Adipose tissue (tissue), 3 donors: ENCODE results near the gene PPP1R12A. TPM values are rescaled to one million over a fixed set of nuclear protein-coding genes. Genes with fewer than 3 reads are reported as not detected.
"Not testable (repeated sequence)": the region's sequence is repeated elsewhere in the genome, so short reads cannot be mapped to it uniquely, and the experiment has no call there.

Experiments used
- H3K27ac ChIP-seq: one replicate; pipeline ENCODE4 v1.5.1; 2013; ENCODE audit warnings: low read depth, low read length
- WGBS, 3 donors: extraction: QIAGEN DNeasy Blood & Tissue Kit; methylation state at CpG; one replicate each; pipeline ENCODE4 v1.1.7; 2013; 5-methylcytosine and 5-hydroxymethylcytosine counted together
- polyA plus RNA-seq, 3 donors: library from polyadenylated mRNA; stranded (reverse); fragments of 200-250 nt; gene quantifications; one replicate each; pipeline ENCODE4 v1.2.3, GENCODE V29; 2013
- donor health status: healthy with polysubstance abuse.
- donor health status: Bipolar disorder and iron deficiency.
- donor health status: healthy.

Gene PPP1R12A
- polyA plus RNA-seq, 3 donors: 6.2 to 18.2 (median 15.4) TPM

DNA sequence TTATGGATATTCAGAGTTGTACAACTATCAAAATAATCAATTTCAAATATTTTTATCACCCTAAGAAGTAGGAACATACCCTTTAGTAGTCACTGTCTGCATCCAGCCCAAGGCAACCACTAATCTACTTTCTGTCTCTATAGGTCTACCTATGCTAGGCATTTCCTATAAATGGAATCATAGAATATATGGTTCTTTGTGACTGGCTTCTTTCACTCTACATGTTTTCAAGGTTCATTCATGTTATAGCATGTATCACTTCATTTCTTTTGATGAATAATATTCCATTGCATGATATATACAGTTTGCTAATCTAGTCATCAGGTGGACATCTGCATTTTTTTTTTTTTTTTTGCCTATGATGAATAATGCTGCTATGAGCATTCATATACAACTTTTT, 112.4 kb downstream of the PPP1R12A start:
- H3K27ac ChIP-seq: no peak overlapping the region

DNA sequence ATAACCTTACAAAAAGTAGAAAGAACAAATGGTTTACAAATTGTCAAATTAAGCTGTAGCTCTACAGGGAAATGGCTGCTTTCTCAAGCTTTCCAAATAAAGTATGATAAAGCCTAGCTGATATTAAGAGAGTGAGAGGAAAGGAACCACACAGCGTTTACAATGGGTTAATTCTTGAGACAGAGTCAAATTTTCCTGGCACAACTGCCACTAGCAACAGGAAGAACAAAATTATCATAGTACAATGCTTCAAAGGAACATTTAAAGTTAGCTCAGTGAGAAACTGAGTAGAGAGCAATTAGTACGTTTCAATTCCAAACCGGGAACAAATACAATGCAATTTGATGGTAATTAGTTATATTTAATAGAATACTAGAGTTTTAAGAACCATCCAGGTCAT, 116.0 kb downstream of the PPP1R12A start:
- 37 to 55% (median 44%) methylated on average over 3 of the region's 3 CpGs for WGBS, 3 donors
- H3K27ac ChIP-seq: no peak overlapping the region

DNA sequence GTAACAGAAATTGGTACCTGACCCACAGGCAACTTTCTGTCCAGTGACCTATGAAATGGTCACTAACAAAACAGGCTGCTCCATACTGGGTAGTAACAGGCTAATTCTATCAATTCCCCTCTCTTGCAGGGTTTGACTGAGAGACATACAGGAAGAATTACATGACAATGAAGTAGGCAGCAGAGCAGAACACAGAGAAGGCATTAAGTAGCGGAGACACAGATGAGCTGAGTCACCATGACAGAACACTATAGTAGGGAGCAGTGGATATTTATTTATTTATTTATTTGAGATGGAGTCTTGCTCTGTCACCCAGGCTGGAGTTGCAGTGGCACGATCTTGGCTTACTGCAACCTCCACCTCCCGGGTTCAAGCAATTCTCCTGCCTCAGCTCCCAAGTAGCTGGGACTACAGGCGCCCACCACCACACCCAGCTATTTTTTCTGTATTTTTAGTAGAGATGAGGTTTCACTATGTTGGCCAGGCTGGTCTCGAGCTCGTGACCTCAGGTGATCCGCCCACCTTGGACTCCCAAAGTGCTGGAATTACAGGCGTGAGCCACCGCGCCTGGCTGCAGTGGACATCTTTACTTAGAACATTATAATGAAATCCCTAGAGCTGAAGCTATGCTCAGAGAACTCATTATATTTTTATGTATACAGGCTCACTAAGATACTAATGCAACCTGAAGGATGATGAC, 150.4 kb downstream of the PPP1R12A start:
- H3K27ac ChIP-seq: not testable (repeated sequence)
- WGBS, 3 donors: 86 to 98% (median 94%) methylated on average over 10 of the region's 10 CpGs

DNA sequence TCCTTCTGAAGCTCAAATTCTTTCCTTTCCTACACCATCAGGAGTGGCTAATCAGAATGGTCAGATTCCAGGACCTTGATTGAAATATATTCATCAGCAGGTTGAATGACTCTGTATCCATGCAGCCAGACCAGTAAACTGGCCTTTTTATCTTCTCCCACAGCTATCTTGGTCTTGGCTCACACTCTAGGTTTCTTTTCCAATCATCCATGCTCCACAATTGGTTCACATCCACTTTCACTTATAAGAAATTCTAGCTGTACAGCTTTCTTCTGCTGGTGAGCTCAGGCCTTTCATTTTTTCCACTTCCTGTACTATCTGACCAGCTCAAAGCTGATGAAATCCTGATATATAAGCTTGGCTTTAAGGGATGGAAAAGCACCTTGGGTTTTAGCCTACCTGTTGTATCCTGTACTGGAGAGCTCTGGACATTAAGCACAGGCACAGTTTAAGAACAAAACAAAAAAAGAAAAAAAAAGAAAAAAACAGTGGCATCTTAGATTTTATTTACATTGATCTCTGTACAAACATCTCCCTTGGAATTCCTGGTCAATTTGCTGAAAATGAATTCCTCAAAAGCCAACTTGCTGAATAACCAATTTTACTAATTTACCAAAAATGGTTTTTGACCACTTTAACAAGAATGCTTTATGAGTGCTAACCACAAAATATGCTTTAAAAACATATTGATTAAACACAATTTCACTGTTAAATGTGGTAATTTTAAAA, 152.6 kb downstream of the PPP1R12A start:
- H3K27ac ChIP-seq: no peak overlapping the region

DNA sequence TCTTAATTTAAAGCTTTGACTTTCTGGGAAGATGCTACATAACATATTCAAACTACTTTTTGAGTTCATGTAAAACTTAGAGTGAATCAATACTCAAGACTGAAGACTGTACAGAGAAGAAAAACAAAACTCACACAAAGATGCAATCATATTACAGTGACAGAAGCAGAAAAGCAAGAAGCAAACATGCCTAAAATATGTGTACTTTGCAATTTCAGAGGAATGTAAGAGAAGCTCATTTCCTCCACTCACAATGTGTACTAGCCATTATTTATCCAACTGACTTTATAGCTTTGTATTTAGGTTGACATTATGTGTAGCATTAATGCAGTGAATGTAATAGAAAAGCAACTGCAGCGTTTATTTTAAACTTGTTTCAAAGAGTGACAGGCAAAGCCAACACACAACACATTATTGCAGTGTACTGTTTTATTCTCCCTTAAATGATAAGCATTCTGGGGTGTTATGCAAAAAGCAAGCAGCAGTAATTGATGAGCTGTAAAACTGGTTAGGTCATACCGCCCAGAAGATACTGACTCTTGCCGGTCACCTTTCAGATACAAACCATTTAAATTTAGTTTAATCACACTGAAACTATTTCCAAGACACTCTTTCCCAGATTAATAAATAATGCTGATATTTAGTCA, 156.0 kb downstream of the PPP1R12A start:
- H3K27ac ChIP-seq: no peak overlapping the region
- WGBS, 3 donors: 59 to 87% (median 83%) methylated on average over 3 of the region's 3 CpGs

DNA sequence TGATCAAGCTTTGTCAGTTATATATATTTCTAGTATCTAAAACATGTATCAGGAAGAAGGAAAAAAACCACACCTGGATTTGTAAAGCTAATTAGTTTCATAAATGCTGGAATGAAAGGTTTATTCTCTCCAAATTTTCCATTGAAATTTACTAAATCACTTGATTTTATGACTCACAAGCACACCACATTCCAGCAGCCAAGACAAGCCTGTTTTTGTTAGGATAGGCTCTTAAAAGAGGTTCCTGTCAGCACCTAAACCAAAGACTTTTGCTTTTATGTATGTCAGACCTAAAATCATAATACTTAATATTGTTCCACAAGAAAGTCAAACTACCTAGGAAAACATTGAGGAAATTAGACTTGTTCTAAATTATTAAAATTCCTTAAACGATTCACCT, 158.8 kb downstream of the PPP1R12A start:
- WGBS, 3 donors: 78 to 83% (median 83%) methylated on average over 1 of the region's 1 CpG
- H3K27ac ChIP-seq: no peak overlapping the region

DNA sequence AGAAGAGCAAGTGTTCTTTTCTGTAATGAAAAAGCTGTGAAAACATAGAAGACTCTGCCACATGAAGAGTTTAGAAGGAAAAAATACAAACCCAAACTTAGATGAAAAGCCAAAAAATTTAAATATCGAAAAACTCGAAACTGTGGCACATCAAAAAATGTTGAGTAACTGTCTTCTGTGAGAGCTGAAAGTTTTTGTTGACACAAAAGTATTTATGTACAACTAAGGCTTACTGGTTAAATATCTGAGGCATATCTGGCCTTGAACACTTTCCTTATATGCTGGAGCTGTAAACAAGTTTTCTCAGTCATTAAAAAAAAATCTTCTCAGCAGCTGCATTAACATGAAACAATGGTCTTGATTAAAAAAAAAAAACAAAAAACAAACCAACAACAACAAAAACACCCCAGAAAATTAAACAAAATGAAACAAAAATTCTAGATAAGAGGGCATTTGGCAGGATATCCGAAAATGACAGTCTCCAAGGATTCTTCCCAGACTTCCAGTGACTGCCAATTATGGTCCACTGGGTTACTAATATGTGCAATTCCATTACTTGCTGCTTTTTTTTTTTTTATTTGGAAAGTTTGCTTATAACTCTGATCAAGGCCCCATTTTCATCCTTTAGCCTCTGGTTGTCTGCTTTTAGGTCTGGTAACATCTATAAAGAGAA, 159.4 kb downstream of the PPP1R12A start:
- 62 to 74% (median 73%) methylated on average over 3 of the region's 3 CpGs for WGBS, 3 donors
- no peak overlapping the region for H3K27ac ChIP-seq

DNA sequence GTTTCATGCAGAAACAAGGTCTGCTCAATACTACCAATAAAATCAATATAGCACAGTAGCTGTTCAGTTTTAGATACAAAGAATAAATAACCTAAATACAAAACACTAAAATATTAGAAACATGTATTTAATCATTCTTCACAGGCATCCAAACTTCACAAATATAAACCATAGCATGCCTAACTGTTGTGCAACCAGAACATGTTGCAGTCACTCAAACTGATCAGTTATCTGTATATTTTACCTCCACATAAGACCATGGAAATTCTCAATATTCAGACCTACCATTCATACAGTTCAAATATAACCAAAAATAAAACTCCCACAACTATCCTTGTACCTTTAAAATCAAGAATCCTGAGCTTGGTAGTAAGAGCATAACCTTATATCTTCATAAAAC, 161.0 kb downstream of the PPP1R12A start:
- no peak overlapping the region for H3K27ac ChIP-seq

DNA sequence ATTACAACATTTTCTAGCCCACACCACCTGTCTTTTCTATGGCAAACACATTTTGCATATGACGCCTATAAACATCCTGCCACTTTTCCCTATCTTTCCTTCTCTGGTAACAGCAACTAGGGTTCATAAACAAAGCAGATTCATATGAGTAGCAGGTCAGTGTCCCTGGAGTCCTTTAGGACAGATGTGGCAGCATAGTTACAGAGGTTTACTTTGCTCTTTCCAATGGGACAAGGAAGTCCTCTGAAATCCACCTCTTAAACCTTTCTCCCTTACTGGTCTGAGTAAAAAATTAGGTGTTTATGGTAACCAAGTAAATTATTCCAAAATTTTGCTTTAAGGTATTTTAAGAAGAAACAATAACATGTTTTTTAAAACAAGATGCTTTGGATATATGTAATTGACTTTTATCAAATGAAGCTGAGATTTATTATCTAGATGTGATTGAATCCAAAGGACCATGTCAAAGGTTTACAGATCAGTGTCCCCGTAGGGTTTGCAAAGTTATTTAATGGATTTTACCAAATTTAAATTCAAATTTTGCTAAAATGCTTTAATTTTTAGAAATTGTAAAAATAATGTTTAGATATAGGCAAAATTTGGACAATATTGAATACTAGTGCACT, 164.9 kb downstream of the PPP1R12A start:
- 90 to 97% (median 93%) methylated on average over 2 of the region's 2 CpGs for WGBS, 3 donors
- no peak overlapping the region for H3K27ac ChIP-seq

DNA sequence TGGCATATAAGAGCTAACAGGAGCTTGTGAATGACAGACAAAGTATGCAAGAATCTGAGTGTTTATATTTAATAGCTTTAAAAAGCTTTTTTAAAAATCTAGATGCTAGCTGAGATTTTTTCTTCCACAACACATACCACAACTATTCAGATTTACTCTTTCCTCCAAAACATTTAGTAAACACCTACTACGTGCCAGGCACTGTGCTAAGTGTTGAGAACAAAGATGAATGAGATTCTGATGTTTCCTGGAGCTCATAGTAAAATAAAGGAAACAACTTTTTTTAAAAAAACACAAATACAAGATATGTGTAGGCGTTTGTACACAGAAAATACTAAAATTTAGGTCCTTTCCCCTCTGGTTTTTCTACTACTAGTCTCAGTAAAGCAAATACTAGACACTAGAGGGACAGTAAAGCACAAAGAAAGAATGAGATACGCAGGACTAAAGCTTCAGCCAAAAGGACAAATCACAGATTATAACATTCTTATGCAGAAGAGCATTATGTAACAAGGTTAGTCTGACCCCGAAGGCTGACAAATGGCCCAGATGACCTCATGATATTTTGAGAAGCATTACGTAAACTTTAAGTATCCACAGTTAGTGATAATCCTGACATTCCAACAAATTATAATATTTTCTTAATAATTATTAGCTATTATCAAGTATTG, 165.6 kb downstream of the PPP1R12A start:
- H3K27ac ChIP-seq: no peak overlapping the region
- WGBS, 3 donors: 70 to 85% (median 74%) methylated on average over 5 of the region's 5 CpGs

DNA sequence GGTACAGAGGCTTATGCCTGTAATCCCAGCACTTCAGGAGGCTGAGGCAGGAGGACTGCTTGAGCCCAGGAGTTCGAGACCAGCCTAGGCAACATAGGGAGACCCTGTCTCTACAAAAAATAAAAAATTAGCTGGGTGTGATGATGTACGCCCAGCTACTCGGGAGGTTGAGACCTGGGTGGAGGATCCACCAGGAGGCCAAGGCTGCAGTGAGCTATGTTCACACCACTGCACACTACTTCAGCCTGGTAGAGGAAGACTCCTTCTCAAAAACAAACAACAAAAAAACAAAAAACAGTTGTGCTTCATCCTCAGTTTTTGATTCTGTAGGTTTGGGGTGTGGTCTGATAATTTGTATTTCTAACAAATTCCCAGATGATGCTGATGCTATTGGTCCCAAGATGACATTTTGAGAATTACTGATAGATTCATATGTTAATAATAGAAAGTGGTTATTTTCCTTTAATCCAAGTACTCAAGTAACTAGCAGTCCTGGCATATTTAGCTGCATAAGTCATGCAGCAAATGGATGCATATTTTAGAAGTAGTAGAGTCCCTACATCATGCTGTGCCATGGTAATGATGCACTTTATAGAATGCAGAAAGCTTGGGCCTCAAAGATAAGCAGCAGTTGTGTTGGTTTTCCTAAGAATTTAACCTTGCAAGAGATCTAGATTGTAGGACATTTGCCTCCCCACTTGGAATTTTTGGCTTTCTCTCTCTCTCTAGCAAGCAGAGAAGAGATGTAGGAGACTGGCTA, 168.0 kb downstream of the PPP1R12A start:
- no peak overlapping the region for H3K27ac ChIP-seq
- WGBS, 3 donors: 93 to 97% (median 95%) methylated on average over 3 of the region's 3 CpGs

DNA sequence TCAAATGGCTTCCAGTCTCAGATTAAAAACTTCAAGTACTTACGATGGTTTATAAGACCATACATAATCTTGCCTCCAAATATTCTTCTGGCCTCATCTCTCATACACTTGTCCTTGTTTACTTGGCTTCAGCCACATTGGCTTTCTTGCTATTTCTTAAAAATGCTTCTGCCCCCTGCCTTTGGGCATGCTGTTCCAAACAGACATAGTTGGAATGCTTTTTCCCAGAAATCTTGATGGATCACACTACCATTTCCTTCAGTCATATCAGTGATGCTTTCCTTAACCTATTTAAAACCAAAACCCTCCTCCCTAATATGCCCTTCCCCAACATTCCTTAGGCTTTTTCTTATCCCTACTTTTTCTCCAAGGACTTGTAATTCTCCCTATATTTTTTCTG, 169.7 kb downstream of the PPP1R12A start:
- 89 to 93% (median 91%) methylated on average over 1 of the region's 1 CpG for WGBS, 3 donors
- H3K27ac ChIP-seq: no peak overlapping the region

DNA sequence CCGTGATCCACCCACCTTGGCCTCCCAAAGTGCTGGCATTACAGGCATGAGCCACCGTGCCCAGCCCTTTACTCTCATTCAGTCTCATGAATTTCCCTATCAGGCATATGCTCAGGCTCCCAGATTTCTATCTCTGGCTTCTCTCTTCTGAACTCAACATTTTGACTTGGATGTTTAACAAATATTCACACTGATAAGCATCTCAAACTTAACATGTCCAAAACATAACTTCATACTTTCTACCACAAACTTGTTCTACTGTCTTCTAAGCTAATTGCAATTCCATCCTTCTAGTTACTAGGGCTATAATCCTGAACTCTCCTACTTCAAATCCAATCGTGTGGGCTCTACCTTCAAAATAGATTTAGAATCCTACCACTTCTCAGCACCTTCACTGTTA, 170.3 kb downstream of the PPP1R12A start:
- no peak overlapping the region for H3K27ac ChIP-seq
- WGBS, 3 donors: 75 to 89% (median 88%) methylated on average over 3 of the region's 3 CpGs

DNA sequence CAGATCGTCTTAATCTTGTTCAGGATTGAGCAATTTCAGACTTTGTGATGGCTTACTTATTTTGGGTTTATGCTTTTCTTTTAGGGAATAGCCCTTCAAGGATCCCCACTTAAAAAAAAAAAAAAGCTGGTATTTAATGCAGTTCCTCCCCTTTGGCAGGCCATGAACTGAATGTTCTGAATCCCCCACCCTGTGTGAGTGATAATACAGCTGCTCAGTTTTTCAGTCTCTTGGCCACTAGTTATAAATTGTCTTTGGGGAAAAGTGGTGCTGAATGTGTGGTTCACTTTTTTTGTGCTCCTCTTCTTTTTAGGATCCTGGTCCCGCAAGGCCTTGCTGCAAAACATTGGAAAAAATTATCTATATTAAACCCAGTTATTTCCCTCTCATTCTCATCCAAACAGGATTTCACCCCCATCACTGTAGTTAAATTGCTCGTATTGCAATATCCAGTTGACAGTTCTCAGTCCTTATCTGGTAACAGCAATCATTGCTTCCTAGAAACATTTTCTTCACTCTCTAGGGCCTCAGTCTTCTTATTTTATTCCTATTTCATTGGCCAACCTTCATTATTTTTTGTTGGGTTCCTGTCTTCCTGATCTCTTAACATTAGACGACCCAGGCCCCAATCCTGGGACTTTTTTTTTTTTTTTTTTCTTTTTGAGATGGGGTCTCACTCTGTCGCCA, 171.0 kb downstream of the PPP1R12A start:
- 66 to 77% (median 72%) methylated on average over 5 of the region's 5 CpGs for whole genome bisulfite sequencing, 3 donors
- H3K27ac ChIP-seq: no peak overlapping the region

DNA sequence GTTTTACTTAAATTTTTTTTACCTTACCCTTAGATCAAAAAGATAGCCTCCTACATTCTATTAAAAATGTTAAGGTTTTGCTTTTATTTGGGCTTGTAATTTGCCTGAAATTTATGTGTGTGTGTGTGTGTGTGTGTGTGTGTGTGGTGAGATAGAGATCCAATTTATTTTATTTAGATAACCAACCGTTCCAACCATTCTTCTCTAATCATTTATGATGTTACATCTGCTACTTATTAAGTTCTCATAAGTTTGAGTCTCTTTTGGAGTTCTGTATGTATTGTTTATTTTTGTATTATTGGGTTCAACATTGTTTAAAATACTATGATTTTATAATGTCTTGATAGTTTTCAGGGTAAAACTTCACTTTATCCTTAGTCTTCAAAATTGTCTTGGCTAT, 173.6 kb downstream of the PPP1R12A start:
- 60 to 71% (median 65%) methylated on average over 1 of the region's 1 CpG for WGBS, 3 donors
- H3K27ac ChIP-seq: no peak overlapping the region

DNA sequence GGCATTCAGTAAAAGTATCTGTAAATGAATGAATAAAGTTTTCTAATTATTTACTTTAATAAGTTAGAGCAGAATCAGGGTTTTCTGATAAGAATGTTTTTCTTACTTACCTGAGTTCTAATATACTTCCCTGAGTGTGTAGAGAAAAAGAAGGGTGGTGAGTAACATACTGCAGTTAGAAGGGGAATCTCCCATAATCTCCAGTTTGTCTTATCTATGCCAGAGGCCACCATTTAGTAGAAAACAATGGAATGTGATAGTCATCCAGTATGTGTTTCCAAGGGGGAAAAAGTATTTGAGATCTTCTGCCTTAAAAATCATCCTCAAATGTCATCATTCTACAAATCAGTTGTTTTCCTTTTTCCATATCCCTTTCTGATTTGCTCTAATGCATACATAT, 187.6 kb downstream of the PPP1R12A start:
- no peak overlapping the region for H3K27ac ChIP-seq
